Stomach (tissue), 4 donors: ENCODE results near the gene MATN1.

Source experiments
- CTCF ChIP-seq, 7 experiments: fragments of 450-650 bp in 4 of 7; fragments of 200-600 bp in 3 of 7; sonication (generic) in 3 of 7; IDR thresholded peaks; one replicate each; pipeline ENCODE4 v1.5.1; 2016 to 2019; ENCODE audit warnings: antibody characterized with exemption in 7 of 7, control low read depth in 2 of 7, mild to moderate bottlenecking in 1 of 7
- EP300 ChIP-seq: sonication (generic); formaldehyde crosslinking; IDR thresholded peaks from one replicate; pipeline ENCODE4 v1.6.1; 2017; ENCODE audit warnings: antibody characterized with exemption
- POLR2A ChIP-seq, 4 donors: fragments of 450-650 bp; IDR thresholded peaks; one replicate each; pipeline ENCODE4 v1.6.1; 2016; ENCODE audit warnings: antibody characterized with exemption in 4 of 4, control low read depth in 2 of 4, mild to moderate bottlenecking in 1 of 4, moderate library complexity in 1 of 4

- TF ChIP-seq CTCF (IDR thresholded peaks at IDR 0.05) = no peak
- TF ChIP-seq POLR2A (IDR thresholded peaks at IDR 0.05) = no peak
- no peak for TF ChIP-seq EP300
Observed at GRCh38 chr1:30704271-30704670, 19.1 kb downstream of the MATN1 start.
